ENCODE measurements around the gene EMD. TPM values are rescaled to one million over a fixed set of nuclear protein-coding genes. Genes with fewer than 3 reads are reported as not detected.

EMD gene
- total RNA-seq, 2 experiments from 2014 or later = 164 to 178 TPM

- H3K4me3 ChIP-seq (ENCODE audit: low read length) = peak overlapping the region; percentile 77
- no peak for ATAC-seq (ENCODE audit: poor library complexity)
- H3K4me1 Mint-ChIP-seq (ENCODE audit: low read depth) = peaks cover 5% of the 10 kb centered on the region
These were observed 1.1 kb downstream of the EMD start for GRCh38 chrX:154380153-154380552.

GRCh38 chrX:154380787-154381186 lies 1.7 kb downstream of the EMD start:
- H3K27me3 Mint-ChIP-seq = no peaks in the 10 kb centered on the region
- no peak for ATAC-seq (ENCODE audit: poor library complexity)
- peak overlapping the region; percentile 93 for H3K4me3 Mint-ChIP-seq
- no peaks in the 10 kb centered on the region for H3K9me3 Mint-ChIP-seq
- intact Hi-C loops (cut with DNase I, micrococcal nuclease) = no loop called here
- ChIA-PET POLR2A (interaction anchor here (0.6 kb wide), 1 partner anchor 10 kb away, joined by 3 read pairs; no protein-coding TSS in a partner anchor), CTCF (no interaction called here)
- peaks cover 5% of the 10 kb centered on the region for H3K4me1 Mint-ChIP-seq (ENCODE audit: low read depth)
- Histone ChIP-seq H3K4me1 (ENCODE audit: insufficient read depth, low read length) (peaks cover 41% of the 10 kb centered on the region), H3K27me3 (ENCODE audit: control insufficient read depth in 1 of 2, insufficient read depth in 2 of 2, low read length in 2 of 2) (no peaks in the 10 kb centered on the region), H3K9me3 (ENCODE audit: control insufficient read depth in 1 of 2, insufficient read depth in 1 of 2, low read length in 2 of 2) (no peaks in the 10 kb centered on the region), H3K4me3 (ENCODE audit: low read length) (no peak overlapping the region), H3K27ac (ENCODE audit: low read depth in 1 of 2, low read length in 2 of 2) (no peak overlapping the region), H3K36me3 (ENCODE audit: insufficient read depth, low read length) (peaks cover 8% of the 10 kb centered on the region)
- DNase-seq = no peak
- TF ChIP-seq, protein P1, sequence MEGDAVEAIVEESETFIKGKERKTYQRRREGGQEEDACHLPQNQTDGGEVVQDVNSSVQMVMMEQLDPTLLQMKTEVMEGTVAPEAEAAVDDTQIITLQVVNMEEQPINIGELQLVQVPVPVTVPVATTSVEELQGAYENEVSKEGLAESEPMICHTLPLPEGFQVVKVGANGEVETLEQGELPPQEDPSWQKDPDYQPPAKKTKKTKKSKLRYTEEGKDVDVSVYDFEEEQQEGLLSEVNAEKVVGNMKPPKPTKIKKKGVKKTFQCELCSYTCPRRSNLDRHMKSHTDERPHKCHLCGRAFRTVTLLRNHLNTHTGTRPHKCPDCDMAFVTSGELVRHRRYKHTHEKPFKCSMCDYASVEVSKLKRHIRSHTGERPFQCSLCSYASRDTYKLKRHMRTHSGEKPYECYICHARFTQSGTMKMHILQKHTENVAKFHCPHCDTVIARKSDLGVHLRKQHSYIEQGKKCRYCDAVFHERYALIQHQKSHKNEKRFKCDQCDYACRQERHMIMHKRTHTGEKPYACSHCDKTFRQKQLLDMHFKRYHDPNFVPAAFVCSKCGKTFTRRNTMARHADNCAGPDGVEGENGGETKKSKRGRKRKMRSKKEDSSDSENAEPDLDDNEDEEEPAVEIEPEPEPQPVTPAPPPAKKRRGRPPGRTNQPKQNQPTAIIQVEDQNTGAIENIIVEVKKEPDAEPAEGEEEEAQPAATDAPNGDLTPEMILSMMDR (IDR thresholded peaks at IDR 0.05) = no peak
- peaks cover 37% of the 10 kb centered on the region for H3K36me3 Mint-ChIP-seq (ENCODE audit: low read depth)
- peak overlapping the region; percentile 94 for H3K27ac Mint-ChIP-seq

More at GRCh38 chrX:154380153-154380552, 1.1 kb downstream of the EMD start:
- H3K27me3 ChIP-seq (ENCODE audit: control insufficient read depth in 1 of 2, insufficient read depth in 2 of 2, low read length in 2 of 2) = no peaks in the 10 kb centered on the region
- peaks cover 43% of the 10 kb centered on the region for H3K4me1 ChIP-seq (ENCODE audit: insufficient read depth, low read length)
- ChIA-PET POLR2A (interaction anchor here (1.0 to 1.8 kb wide), 4 partner anchors 10 to 413 kb away, joined by 3 to 23 read pairs (median 10); partner anchors contain the start of genes HCFC1 and RPL10), CTCF (no interaction called here)
- TF ChIP-seq, protein P1 (IDR thresholded peaks at IDR 0.05) = no peak
- Mint-ChIP-seq H3K36me3 (ENCODE audit: low read depth) (peaks cover 37% of the 10 kb centered on the region), H3K4me3 (peak overlapping the region; percentile 93), H3K9me3 (no peaks in the 10 kb centered on the region), H3K27ac (peak overlapping the region; percentile 94), H3K27me3 (no peaks in the 10 kb centered on the region)
- H3K27ac ChIP-seq (ENCODE audit: low read depth in 1 of 2, low read length in 2 of 2) = peak overlapping the region; percentile 92 to 96
- H3K9me3 ChIP-seq (ENCODE audit: control insufficient read depth in 1 of 2, insufficient read depth in 1 of 2, low read length in 2 of 2) = no peaks in the 10 kb centered on the region
- intact Hi-C loops (cut with DNase I, micrococcal nuclease) = no loop called here
- DNase-seq = no peak
- peaks cover 8% of the 10 kb centered on the region for H3K36me3 ChIP-seq (ENCODE audit: insufficient read depth, low read length)

DNA sequence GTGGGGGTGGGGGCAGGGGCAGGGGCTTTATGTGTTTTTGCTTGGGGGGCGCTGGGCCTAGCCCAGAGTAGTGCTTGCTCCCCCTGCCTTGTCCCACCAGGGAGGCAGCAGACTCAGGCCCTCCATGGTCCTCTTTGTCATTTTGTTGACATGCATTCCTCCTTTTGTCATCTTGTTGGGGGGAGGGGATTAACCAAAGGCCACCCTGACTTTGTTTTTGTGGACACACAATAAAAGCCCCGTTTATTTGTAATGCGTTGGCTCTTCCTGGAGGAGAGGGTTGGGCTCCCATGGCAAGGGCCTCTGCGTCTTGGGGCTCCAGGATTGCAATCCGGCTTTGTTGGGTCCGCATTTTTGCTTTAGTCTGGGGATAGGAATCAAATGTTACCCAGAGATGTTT lies 2.2 kb downstream of the EMD start:
- Mint-ChIP-seq H3K27me3 (no peaks in the 10 kb centered on the region), H3K27ac (peak overlapping the region; percentile 94), H3K4me1 (ENCODE audit: low read depth) (peaks cover 5% of the 10 kb centered on the region), H3K9me3 (no peaks in the 10 kb centered on the region), H3K4me3 (peak overlapping the region; percentile 51), H3K36me3 (ENCODE audit: low read depth) (peaks cover 37% of the 10 kb centered on the region)
- ATAC-seq (ENCODE audit: poor library complexity) = no peak
- TF ChIP-seq, protein P1 (IDR thresholded peaks at IDR 0.05) = no peak
- no peak overlapping the region for H3K27ac ChIP-seq (ENCODE audit: low read depth in 1 of 2, low read length in 2 of 2)
- no peak overlapping the region for H3K4me3 ChIP-seq (ENCODE audit: low read length)
- ChIA-PET CTCF (no interaction called here), POLR2A (interaction anchor here (0.7 to 1.0 kb wide), 3 partner anchors 8 to 767 kb away, joined by 3 to 6 read pairs (median 4); no protein-coding TSS in a partner anchor)
- no peaks in the 10 kb centered on the region for H3K27me3 ChIP-seq (ENCODE audit: control insufficient read depth in 1 of 2, insufficient read depth in 2 of 2, low read length in 2 of 2)
- intact Hi-C loops (cut with DNase I, micrococcal nuclease) = no loop called here
- DNase-seq = no peak
- peaks cover 8% of the 10 kb centered on the region for H3K36me3 ChIP-seq (ENCODE audit: insufficient read depth, low read length)
- peaks cover 41% of the 10 kb centered on the region for H3K4me1 ChIP-seq (ENCODE audit: insufficient read depth, low read length)
- H3K9me3 ChIP-seq (ENCODE audit: control insufficient read depth in 1 of 2, insufficient read depth in 1 of 2, low read length in 2 of 2) = no peaks in the 10 kb centered on the region

Data from CD4-positive, alpha-beta T cell (primary cell).